ENCODE results near the gene RHNO1.
A peak's percentile ranks its signal among the peaks of the same experiment; 100 is the strongest.

RHNO1 gene

GRCh38 chr12:2877953-2878732 lies 1.1 kb downstream of the RHNO1 start:
- Histone ChIP-seq H3K9ac (ENCODE audit: low read depth, low read length) (peak overlapping the region; percentile 100), H3K36me3 (ENCODE audit: insufficient read depth, low read length) (peaks cover 18% of the 10 kb centered on the region; the same call in 1 of the 2 replicates), H3K4me1 (ENCODE audit: insufficient read depth, low read length) (peaks cover 5% of the 10 kb centered on the region; the same call in 1 of the 2 replicates), H3K9me3 (ENCODE audit: control insufficient read depth, insufficient read depth, low read length) (no peaks in the 10 kb centered on the region)

DNA sequence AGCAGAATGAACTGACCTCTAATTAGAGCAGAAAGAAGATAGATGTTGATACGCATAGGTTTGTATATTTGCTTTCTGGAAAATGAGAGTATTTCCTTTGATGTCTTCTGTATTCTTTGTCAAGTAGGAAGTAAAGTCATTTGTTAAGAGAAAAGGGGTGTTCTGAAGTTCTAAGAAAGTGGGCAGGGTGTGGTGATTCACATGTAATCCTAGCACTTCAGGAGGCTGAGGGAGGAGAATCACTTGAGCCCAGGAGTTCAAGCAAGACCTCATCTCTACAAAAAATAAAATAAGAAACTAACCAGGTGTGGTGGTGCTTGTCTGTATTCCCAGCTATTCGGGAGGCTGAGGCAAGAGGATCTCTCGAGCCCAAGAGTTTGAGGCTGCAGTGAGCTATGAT lies 2.8 kb downstream of the RHNO1 start:
- Histone ChIP-seq H3K9ac (ENCODE audit: low read depth, low read length) (no peak overlapping the region; the same call in 1 of the 2 replicates), H3K4me1 (ENCODE audit: insufficient read depth, low read length) (peaks cover 8% of the 10 kb centered on the region; the same call in 1 of the 2 replicates), H3K9me3 (ENCODE audit: control insufficient read depth, insufficient read depth, low read length) (no peaks in the 10 kb centered on the region), H3K36me3 (ENCODE audit: insufficient read depth, low read length) (peaks cover 10% of the 10 kb centered on the region; the same call in 1 of the 2 replicates)

DNA sequence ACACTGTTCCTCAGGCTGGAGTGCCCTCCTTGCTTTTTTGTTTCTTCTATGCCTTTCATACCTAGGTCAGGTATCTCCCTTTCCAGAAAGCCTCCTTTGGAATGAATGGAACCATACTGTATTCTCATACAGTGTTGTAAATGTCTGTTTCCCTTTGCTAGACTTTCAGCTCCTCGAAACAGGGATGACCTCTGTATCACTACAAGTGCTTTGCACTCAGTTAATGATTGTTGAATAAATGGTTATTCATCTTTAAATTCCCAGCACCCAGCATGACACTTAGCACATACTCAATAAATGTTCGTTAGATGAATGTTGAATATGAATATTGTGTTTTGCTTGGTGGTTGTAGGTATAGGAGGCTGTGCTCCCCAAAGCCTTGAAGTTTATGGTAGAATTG lies 7.8 kb downstream of the RHNO1 start:
- Histone ChIP-seq H3K9me3 (ENCODE audit: control insufficient read depth, insufficient read depth, low read length) (no peaks in the 10 kb centered on the region), H3K4me1 (ENCODE audit: insufficient read depth, low read length) (peaks cover 5% of the 10 kb centered on the region; the same call in 1 of the 2 replicates), H3K36me3 (ENCODE audit: insufficient read depth, low read length) (peaks cover 24% of the 10 kb centered on the region), H3K9ac (ENCODE audit: low read depth, low read length) (no peak overlapping the region)

GRCh38 chr12:2886768-2887450 lies 9.9 kb downstream of the RHNO1 start:
- H3K9me3 ChIP-seq (ENCODE audit: control insufficient read depth, insufficient read depth, low read length), result no peaks in the 10 kb centered on the region
- H3K36me3 ChIP-seq (ENCODE audit: insufficient read depth, low read length), result peaks cover 19% of the 10 kb centered on the region
- peaks cover 5% of the 10 kb centered on the region for H3K4me1 ChIP-seq (ENCODE audit: insufficient read depth, low read length)
- H3K9ac ChIP-seq (ENCODE audit: low read depth, low read length), result no peak overlapping the region

- H3K36me3 ChIP-seq (ENCODE audit: insufficient read depth, low read length), result peaks cover 19% of the 10 kb centered on the region
- H3K9me3 ChIP-seq (ENCODE audit: control insufficient read depth, insufficient read depth, low read length), result no peaks in the 10 kb centered on the region
- H3K4me1 ChIP-seq (ENCODE audit: insufficient read depth, low read length), result peaks cover 4% of the 10 kb centered on the region
- H3K9ac ChIP-seq (ENCODE audit: low read depth, low read length), result peak overlapping the region; percentile 94
Measured at GRCh38 chr12:2890001-2890387, 13.0 kb downstream of the RHNO1 start.

GRCh38 chr12:2890388-2891239 lies 13.6 kb downstream of the RHNO1 start, which contains the start of gene TULP3:
Gene TULP3, plus strand, starts transcription at chr12:2890891. Its CDS starts 57 bp downstream, at chr12:2890948.
- peaks cover 19% of the 10 kb centered on the region for H3K36me3 ChIP-seq (ENCODE audit: insufficient read depth, low read length)
- peak within 1 kb of the TSS; percentile 94 for H3K9ac ChIP-seq (ENCODE audit: low read depth, low read length)
- peaks cover 3% of the 10 kb centered on the region; the same call in 1 of the 2 replicates for H3K4me1 ChIP-seq (ENCODE audit: insufficient read depth, low read length)
- no peaks in the 10 kb centered on the region for H3K9me3 ChIP-seq (ENCODE audit: control insufficient read depth, insufficient read depth, low read length)

DNA sequence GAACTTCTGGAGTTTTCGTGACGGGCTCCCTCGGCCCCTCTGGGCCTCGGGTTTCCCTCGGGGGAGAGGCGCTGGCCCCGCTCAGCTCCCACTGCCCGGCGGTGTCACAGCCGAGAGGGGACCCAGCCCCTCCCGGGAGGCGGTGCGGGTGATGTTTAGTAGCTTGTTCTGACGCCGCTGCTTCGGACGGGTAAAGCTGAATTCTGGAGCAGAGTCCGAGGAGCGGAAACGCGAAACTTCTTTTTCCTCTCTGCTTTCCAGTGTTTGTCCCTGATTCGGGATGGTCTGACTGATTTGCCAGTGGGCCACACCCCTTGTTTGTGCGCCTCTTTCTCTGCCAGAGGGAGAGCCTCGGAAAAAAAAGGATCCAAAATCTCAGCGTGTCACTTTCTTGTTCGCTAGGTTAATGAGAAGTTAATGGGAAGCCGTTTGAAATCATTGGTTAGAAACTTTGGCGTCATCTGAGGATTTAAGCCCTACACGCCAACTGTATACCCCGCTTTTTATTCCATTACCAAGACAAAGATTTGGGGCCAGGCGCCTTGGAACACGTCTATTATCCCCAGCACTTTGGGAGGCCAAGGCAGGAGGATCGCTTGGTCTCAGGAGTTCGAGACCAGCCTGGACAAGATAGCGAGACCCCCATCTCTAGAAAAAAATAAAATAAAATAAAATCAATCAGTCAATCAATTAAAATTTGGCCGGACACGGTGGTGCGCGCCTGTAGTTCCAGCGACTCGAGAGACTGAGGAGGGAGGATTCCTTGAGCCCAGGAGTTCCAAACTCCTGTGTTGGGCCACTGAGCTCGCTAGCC lies 14.4 kb downstream of the RHNO1 start:
- peak overlapping the region; percentile 94 for H3K9ac ChIP-seq (ENCODE audit: low read depth, low read length)
- no peaks in the 10 kb centered on the region for H3K9me3 ChIP-seq (ENCODE audit: control insufficient read depth, insufficient read depth, low read length)
- peaks cover 11% of the 10 kb centered on the region; the same call in 1 of the 2 replicates for H3K36me3 ChIP-seq (ENCODE audit: insufficient read depth, low read length)
- H3K4me1 ChIP-seq (ENCODE audit: insufficient read depth, low read length), result peaks cover 3% of the 10 kb centered on the region; the same call in 1 of the 2 replicates

GRCh38 chr12:2892246-2892645 lies 15.2 kb downstream of the RHNO1 start:
- no peaks in the 10 kb centered on the region for H3K9me3 ChIP-seq (ENCODE audit: control insufficient read depth, insufficient read depth, low read length)
- no peak overlapping the region for H3K9ac ChIP-seq (ENCODE audit: low read depth, low read length)
- peaks cover 7% of the 10 kb centered on the region; the same call in 1 of the 2 replicates for H3K36me3 ChIP-seq (ENCODE audit: insufficient read depth, low read length)
- peaks cover 3% of the 10 kb centered on the region; the same call in 1 of the 2 replicates for H3K4me1 ChIP-seq (ENCODE audit: insufficient read depth, low read length)

DNA sequence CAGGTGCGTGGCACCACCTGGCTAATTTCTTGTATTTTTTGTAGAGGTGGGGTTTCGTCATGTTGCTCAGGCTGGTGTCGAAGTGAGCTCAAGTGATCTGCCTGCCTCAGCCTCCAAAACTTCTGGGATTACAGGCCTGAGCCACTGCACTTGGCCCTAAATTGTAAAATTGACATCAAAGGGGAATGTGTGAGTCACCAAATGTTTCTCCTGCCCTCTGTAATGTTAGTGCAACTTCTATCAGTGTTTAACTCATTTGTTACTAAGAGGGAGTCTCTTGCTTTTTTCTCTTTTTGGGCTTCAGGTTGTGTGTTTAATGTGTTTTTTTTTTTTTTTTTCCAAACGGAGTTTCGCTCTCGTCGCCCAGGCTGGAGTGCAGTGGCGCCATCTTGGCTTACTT lies 16.0 kb downstream of the RHNO1 start:
- H3K9me3 ChIP-seq (ENCODE audit: control insufficient read depth, insufficient read depth, low read length), result no peaks in the 10 kb centered on the region
- peaks cover 7% of the 10 kb centered on the region; the same call in 1 of the 2 replicates for H3K36me3 ChIP-seq (ENCODE audit: insufficient read depth, low read length)
- peaks cover 3% of the 10 kb centered on the region; the same call in 1 of the 2 replicates for H3K4me1 ChIP-seq (ENCODE audit: insufficient read depth, low read length)
- H3K9ac ChIP-seq (ENCODE audit: low read depth, low read length), result no peak overlapping the region

- peaks cover 3% of the 10 kb centered on the region; the same call in 1 of the 2 replicates for H3K4me1 ChIP-seq (ENCODE audit: insufficient read depth, low read length)
- H3K36me3 ChIP-seq (ENCODE audit: insufficient read depth, low read length), result no peaks in the 10 kb centered on the region
- H3K9ac ChIP-seq (ENCODE audit: low read depth, low read length), result no peak overlapping the region
- H3K9me3 ChIP-seq (ENCODE audit: control insufficient read depth, insufficient read depth, low read length), result no peaks in the 10 kb centered on the region
Measured at GRCh38 chr12:2895051-2895451, 18.0 kb downstream of the RHNO1 start.

GRCh38 chr12:2895511-2895910 lies 18.5 kb downstream of the RHNO1 start:
- H3K9ac ChIP-seq (ENCODE audit: low read depth, low read length), result no peak overlapping the region
- no peaks in the 10 kb centered on the region for H3K36me3 ChIP-seq (ENCODE audit: insufficient read depth, low read length)
- no peaks in the 10 kb centered on the region for H3K9me3 ChIP-seq (ENCODE audit: control insufficient read depth, insufficient read depth, low read length)
- H3K4me1 ChIP-seq (ENCODE audit: insufficient read depth, low read length), result peaks cover 3% of the 10 kb centered on the region; the same call in 1 of the 2 replicates

DNA sequence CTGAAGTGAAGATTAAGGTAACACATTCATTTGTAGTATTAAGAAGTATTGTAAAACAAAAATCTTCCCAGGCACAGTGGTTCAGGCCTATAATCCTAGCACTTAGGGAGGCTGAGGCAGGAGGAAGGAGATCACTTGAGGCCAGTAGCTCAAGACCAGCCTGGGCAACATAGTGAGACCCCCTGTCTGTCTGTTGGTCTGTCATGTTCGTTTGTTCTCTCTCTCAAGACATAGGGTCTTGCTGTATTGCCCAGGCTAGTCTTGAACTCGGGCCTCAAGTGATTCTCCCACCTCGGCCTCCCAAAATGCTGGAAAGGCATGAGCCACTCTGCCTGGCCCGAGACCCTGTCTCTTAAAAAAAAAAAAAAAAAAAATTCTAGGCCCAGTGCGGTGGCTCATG lies 20.4 kb downstream of the RHNO1 start:
- H3K9ac ChIP-seq (ENCODE audit: low read depth, low read length), result no peak overlapping the region
- peaks cover 10% of the 10 kb centered on the region; the same call in 1 of the 2 replicates for H3K4me1 ChIP-seq (ENCODE audit: insufficient read depth, low read length)
- H3K9me3 ChIP-seq (ENCODE audit: control insufficient read depth, insufficient read depth, low read length), result no peaks in the 10 kb centered on the region
- H3K36me3 ChIP-seq (ENCODE audit: insufficient read depth, low read length), result no peaks in the 10 kb centered on the region

DNA sequence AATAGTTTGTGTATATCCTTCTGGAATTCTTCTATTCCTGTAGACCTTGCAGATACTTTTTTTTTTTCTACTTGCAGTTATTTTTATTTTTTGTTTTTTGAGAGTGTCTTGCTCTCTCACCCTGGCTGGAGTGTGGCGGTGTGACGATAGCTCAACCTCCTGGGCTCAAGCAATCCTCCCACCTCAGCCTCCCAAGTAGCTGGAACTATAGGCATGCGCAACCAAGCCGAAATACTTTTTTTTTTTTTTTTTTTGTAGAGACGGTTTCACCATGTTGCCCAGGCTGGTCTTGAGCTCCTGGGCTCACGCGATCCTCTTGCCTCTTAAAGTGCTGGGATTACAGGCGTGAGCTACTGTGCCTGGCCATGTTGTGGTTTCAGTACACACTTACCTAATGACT lies 23.6 kb downstream of the RHNO1 start:
- Histone ChIP-seq H3K4me1 (ENCODE audit: insufficient read depth, low read length) (peaks cover 7% of the 10 kb centered on the region; the same call in 1 of the 2 replicates), H3K9ac (ENCODE audit: low read depth, low read length) (no peak overlapping the region), H3K36me3 (ENCODE audit: insufficient read depth, low read length) (no peaks in the 10 kb centered on the region), H3K9me3 (ENCODE audit: control insufficient read depth, insufficient read depth, low read length) (no peaks in the 10 kb centered on the region)
